GM21529 (cell line): ENCODE results near the gene VPS35.

ENCODE experiments used
- ATAC-seq: cut with Tn5 transposase; IDR thresholded peaks from one replicate; pipeline ENCODE4 v1.9.1; 2021; ENCODE audit not compliant: unreplicated experiment

The VPS35 gene

DNA sequence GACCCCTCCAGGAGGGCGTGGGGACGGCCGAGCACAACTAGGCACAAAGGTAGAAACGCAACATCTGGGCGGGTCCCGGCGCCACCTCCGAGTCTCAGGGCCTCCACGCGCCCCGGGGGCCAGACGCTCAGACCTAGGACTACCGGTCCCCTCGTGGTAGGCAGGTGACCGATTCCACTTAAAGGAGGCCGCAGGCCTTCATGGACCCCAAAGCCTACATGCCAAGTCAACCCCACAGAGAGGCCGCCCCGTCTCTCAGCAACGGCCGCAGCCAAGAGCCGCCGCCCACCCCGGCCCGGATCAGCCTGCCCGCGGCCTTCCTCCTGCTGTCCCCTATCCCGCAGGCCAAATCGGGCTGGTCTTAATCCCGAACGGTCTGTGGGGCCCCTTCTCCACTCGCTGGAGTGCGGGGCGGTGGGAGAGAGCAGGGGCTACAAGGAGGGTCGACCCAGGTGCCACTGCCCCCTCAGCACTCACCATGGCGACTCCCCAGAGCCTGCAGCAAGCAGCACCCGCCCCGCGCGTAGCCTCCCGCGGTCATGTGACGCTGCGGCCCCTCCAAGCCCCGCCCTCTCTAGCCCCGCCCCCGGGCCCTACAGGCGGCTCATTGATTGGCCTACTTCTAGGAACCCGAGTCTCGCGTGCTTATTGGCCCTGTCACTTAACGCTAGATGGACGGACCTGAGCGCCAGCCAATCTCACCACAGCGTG, at the start of gene VPS35:
VPS35 (minus strand) TSS at position 525 of the 711 bp plus-strand sequence; CDS start at position 480, 45 bp downstream.
- ATAC-seq: peak; percentile 79

DNA sequence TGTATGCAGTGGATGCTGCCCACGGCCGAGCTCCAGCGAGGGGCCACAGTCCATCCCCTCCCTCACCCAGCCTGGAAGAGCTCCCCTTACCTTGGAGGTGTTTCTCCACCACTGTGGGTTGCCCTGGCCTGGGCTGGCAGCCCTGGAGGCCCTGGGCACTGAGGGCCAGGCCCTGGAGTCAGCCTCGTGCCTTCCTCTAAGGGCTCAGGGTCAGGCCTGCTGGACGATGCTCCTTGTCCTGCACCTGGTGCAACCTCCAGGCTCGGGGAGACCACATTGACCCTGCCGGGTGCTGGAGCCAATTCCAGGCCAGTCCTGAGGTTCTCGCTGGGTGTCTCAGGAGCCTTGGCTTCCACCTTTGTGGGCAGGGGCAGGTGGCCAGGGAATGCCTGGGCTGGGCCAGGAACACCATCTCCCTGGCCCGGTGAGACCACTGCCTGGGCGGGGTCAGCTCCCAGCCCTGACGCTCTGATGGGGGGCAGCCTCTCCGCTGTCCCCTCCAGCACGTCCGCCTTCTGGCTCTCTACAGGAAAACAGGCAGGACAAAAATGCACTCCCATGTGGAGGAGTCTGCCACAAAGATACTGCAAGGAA, 48.7 kb upstream of the VPS35 start:
- ATAC-seq: no peak

DNA sequence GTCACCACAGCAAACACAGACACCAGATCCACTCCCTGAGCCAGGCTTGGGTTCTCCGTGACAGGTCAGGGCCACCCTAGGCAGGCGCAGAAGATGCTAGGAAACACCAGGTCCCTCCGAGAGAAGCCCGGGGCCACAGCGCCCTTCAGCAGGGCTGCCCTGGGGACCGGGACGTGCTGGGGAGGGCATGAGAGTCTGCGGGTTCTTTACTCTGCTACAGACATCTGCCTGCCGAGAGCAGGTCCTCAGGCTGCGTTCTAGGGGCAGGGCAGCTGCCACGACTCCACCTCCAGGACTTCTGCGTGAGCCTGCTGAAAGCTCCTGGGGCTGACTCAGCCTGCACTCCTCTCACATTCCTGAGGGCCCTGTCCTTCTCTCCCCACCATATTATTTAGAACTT, 47.7 kb upstream of the VPS35 start:
- ATAC-seq: no peak

DNA sequence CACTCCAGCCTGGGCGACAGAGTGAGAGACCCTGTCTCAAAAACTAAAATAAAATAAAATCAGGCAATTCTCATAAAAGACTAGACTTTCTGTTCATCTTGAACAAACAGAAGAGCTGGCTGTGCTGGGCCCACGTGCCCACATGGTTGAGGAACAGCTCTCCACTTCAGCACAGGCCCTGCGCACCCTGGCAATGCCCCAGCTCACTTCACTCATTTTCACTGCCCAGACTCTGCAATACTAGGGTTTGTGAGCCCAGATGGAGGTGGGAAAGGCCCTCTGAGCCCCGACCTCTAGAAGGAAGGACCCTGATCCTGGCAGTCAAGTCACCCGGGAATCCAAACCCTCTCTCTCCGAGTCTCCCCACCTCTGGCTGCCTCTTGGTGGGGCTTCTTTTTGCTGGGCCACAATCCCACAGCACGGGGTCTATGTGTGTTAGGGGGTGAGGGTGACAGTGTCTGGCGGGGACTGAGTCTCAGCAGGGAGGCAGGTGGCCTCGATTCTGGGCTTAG, 44.4 kb upstream of the VPS35 start:
- ATAC-seq: no peak

DNA sequence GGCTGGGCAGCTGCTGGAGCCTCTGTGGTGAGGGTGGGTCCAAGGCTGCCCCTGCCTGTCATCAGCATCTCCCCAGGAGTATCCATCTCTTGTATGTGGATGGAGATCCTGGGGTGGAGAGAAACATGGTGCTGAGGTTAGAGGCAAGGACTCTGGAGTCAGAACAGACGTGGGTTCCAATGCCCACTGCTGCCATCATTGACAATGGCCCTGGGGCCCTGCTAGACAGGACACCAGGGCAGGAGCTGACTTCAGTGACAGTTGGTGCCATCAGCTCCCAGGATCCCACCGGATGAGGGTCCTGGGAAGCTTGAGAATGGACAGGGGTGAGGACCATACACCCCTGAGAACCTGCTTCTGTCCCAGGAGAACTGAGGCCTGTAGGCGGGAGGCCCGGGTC, 43.6 kb upstream of the VPS35 start:
- ATAC-seq: no peak

DNA sequence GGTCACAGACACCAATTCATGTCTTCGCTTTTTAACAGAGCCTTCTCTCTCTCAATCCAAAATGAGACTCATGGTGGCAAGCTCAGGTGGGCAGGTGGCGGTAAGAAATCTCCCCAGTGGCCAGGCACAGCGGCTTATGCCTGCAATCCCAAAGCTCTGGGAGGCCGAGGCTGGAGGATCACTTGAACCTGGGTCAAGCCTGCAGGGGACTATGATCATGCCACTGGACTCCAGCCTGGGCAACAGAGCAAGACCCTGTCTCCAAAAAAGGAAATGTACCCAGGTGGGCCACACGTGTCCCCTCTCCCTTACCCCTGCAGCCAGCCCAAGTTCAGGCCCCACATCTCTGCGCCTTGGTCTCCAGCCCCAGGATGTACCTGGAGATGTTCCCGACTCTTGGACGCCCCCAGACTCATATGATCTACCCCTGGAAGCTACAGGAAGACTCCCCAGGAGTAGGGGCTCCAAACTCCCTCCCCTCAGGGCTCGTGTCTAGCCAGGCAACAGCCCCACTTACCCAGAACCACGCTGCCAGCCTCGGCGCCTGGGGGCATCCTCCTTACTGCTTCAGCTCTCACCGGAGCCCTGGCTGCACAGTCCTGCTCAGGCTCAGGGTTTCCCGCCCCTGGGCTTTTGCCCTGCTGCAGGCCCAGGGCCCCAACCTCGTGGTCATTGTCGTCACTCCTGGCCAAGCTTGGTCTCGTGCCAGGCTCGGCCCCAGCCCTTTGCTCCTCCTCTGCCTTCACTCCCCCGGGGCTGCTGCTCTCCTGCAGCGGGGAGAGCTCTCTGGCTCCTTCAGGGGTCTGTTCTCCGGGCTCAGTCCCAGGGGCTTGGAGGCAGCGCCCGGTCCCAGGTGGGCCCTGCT, 42.9 kb upstream of the VPS35 start:
- no peak for ATAC-seq

DNA sequence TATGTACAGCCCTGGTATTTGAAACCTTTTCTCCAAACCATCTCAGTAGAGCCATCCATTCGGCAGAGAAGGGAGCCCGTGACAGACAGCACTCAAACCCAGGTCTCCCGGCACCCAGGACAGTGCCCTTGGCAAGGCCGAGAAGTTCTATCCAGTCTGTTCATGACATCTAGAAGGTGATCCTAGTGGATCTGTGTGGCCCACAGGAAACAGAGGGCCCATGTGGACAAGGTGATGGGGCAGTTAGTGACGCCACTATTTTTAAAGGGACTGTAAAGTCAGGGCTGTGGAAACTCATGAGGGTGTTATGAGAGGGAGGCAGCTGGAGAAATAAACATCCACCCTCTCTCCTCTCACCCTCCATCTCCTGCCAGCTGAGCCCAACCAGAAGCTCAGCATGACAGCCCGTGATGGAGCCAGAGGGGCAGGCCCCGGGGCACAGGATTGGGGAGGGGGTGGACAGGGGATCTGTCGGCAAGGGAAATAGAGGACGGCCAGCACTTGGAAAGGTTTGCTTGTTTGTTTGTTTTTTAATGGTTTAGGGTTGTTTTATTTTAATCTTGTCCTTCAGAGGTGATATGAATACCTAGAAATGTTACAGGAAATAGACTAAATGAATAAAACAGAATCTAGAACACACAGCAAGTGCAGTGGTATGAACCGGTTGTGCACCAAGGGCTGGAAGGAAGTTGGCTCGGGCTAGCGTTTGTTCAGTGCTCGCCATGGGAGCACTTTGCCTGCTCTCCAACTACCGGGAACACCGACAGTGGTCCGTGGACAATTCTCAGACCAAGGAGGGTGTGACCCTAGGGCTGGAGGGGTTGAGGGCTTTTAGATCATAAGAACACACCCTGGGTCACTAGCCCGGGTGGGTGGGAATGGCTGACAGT, 42.1 kb upstream of the VPS35 start:
- no peak for ATAC-seq

DNA sequence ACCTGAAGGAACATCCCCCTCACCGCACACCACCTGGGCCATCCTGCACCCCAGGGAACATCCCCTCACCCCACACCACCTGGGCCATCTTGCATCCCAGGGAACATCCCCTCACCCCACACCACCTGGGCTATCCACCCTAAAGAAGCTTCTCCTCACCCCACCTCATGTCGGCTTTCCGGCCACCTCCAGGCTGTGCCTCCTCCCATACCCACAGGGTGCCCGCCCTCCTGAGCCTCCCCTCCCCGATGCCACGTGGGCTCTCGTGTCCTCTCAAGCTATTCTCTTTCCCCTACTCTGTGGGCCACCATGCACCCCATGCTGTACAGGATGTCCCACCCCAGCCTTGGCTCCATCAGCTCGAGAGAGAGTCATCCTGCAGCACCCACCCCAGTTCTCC, 41.1 kb upstream of the VPS35 start:
- no peak for ATAC-seq

DNA sequence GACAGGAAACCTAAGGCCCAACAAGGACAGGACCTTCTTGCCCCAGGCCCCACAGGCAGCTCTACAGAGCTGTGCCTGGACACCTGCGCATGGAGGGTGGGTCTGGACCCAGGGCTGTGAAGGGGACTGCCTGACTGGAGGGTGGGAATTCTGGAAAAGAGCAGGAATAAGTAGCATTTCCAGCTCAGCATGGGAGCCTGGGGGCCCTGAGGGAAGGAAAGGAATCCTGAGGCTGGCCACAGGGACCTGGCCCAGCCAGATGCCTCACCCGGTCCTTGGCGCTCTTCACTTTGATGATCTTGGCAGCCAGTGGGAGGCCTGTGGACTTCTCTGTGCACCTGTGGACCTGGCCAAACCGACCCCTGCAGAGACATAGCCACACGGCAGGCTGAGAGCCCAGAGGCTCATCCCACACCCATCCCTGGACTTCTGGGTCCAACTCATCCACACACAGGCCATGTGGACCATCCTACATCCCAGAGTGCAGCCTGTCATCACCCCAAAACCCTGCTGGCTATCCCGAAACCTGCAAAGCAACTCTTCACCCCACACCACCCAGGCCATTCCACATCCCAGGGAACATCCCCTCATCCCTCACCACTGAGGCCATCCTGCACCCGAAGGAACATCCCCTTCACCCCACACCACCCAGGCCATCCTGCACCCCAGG, 40.5 kb upstream of the VPS35 start:
- no peak for ATAC-seq

DNA sequence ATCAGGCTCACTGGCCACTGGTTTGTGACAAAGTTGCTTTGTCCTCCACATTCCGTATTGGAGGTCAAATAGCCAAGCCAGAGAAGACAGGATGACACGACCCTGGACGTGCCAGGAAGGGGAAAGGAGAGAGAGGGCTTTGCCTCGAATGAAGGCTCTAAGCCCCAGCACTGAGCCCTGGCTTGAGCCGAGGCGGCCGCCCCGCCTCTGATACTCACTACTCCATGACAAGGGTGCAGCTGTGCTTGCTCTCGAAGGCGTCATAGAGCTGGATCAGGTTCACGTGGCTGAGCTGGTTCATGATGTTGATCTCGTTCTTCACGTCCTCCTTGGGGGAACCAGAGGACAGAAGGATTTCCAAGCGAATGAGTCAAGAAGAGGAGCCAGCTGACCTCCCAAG, 39.8 kb upstream of the VPS35 start:
- no peak for ATAC-seq

DNA sequence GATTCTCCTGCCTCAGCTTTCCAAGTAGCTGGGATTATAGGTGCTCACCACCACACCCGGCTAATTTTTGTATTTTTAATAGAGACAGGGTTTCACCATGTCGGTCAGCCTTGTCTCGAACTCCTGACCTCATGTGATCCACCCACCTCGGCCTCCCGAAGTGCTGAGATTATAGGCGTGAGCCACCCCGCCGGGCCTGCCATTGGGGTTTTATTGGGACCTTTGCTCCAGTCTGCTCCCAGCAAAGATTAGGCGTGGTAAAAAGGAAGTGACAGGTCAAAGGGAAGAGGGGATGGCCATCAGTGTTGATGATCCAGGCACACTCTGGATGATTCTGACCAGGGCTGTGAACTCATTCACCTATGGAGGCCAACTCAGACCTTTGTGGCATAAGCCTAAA, 38.7 kb upstream of the VPS35 start:
- ATAC-seq: no peak

DNA sequence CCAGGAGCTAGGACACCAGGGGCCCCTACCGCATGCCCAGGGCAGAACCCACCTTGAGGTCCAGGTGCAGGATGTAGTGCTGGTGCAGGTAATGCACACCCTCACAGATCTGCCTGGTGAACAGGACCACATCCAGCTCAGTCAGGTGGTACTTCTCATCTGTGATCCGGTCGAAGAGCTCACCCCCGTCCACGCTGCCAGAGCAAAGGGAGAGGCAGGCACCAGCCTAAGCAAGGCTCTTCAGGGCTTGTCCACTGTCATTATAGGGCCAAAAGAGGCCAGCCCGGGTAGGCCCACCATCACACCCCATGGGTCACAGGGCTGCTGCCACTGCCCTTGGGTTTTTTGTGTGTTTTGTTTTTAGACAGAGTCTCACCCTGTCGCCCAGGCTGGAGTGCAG, 38.2 kb upstream of the VPS35 start:
- ATAC-seq: no peak

DNA sequence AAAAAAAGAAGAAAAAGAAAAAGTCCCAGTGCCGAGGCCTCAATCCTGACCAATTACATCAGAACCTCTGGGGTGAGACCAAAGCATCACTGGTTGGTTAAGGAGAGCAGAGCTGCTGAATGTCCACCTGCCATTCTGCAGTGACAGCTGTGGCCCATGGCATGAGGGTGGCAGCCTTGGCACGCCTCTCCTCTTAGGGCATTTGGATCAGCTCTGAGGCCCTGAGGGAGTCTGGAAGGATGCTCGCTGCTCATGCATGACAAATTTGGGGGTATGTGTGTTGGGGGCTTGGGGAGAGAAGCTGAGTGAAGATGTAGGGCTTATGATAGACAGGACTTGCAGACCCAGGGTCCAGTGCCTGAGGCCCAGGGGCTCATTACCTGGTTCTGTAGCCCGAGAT, 32.9 kb upstream of the VPS35 start:
- no peak for ATAC-seq

DNA sequence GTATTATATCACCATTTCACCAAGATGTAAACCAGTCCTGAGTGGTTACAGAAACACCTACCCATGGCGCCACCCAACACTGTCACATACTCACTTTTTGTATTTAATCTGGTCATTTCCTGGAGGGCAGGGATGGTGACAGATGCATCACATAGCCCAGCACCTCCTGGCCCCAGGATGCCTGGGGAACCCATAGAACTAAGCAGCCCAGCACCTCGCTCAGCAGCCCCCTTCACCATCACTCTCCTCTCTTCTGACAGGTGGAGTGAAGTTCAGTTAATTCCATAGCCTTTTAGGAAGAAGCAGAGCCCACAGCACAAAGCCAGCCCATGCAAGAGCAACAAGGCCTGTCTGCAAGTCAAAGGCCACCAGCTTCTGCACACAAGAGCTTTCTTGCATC, 31.6 kb upstream of the VPS35 start:
- ATAC-seq: no peak

DNA sequence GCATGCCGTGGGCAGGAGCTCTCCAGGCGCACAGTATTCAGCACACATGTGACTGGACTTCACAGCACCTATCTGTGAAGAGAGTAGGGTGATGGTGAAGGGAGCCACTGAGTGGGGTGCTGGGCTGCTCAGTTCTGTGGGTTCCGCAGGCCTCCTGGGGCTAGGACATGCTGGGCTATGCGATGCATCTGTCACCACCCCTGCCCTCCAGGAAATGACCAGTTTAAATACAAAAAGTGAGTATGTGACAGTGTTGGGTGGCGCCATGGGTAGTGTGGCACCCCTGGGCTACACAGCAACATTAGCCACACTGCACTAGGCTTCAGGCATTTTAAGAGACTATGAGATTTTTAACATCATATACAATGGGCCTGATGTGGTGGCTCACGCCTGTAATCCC, 30.6 kb upstream of the VPS35 start:
- no peak for ATAC-seq

DNA sequence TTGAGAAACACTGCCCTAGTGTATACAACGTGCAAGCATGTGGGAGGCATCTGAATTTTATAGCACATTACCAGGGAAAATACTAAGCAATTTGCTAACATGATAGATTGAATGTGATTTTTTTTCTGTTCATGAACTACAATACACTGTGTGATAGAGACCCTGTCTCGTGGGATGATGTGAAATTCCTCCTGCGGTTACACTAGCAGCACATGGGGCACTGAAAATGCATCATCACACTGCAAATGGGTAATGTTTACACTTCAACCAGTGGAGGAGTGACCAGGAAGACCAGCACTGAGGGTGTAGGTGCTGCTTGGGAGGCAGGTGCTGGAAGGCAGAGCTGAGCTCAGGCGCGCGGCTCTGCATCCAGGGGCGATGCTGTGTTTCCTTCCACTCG, 29.2 kb upstream of the VPS35 start:
- no peak for ATAC-seq

DNA sequence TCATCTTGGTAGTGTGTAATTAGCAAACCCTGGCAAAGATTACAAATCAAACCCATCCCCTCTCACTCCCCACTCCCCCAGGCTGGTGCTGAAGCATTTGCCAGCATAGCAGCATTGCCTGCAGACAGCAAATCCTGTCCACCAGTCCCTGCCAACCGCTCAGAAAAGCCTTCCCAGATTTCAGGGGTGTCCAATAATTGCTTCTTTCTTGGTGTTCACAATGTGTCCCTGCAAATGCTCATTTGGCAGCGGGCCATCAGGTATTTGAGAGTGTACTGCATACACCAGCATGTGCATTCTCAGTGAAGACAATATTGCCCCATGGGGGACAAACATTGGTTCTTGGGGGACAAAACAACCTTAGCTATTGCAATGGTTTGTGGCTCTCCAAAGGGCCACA, 28.7 kb upstream of the VPS35 start:
- no peak for ATAC-seq

DNA sequence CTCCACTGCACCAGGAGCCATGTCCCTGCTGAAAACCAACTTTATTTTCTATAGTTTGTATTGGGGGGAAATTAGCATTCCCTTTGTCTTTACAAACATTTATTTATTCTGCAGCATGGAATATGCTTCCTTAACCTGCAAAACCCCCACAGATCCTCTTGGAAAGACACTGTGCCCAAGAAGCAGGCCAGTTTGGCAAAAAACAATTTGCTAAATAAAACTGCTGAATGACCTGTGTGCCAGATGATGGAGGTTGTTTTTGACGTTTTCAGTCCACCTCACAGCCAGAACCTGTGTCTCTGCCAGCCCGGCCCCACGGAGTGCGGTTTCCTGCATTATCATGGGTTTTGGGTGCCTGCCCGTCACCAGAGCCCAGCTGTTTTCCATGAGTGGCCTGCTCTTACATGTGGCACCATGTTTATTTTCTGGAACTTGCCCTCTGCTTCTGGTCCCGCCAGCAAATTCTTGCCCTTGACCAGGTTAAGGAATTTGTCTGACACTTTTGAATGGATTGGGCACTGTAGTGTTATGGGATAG, 26.9 kb upstream of the VPS35 start:
- no peak for ATAC-seq

DNA sequence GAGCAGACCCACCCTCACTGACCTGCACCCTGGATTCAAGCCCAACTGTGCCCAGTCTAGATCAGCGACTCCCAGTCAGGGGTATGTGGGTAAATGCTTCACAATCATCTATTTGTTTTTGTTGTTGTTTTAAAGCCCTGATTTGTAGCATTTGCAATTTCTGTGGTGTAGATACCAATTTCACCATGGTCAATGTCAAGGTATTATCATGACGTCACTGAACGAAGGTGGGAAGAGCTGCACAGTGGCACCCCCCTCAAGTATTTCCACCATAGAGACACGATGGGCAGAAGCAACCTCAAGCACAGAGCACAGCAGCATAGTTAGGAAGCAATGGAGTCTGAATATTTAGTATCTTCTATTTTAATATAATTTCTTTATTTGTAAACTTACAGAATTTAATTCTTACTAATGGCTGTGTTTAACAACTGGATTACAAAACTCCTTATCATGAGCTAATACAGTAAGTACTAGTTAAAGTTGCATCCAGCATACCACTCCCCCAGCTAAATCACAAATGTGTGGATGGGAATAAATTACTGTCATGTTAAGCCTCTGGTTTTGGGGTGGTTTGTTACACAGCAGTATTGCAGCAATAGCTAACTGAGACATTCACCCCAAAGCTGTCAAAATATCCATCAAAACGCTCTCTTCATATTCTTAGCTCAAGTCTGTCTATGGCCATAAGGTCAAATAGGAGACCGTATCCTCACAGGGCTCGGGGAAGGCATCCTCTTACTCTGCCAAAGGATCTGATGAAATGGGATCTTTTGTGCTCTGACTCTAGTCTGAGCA, 26.0 kb upstream of the VPS35 start:
- ATAC-seq: no peak
